ENCODE measurements around the gene GRK5. TPM values are rescaled to one million over a fixed set of nuclear protein-coding genes. Genes with fewer than 3 reads are reported as not detected.

GRK5 gene
- total RNA-seq, 1 experiment from 2014 or later = 29.0 TPM

DNA sequence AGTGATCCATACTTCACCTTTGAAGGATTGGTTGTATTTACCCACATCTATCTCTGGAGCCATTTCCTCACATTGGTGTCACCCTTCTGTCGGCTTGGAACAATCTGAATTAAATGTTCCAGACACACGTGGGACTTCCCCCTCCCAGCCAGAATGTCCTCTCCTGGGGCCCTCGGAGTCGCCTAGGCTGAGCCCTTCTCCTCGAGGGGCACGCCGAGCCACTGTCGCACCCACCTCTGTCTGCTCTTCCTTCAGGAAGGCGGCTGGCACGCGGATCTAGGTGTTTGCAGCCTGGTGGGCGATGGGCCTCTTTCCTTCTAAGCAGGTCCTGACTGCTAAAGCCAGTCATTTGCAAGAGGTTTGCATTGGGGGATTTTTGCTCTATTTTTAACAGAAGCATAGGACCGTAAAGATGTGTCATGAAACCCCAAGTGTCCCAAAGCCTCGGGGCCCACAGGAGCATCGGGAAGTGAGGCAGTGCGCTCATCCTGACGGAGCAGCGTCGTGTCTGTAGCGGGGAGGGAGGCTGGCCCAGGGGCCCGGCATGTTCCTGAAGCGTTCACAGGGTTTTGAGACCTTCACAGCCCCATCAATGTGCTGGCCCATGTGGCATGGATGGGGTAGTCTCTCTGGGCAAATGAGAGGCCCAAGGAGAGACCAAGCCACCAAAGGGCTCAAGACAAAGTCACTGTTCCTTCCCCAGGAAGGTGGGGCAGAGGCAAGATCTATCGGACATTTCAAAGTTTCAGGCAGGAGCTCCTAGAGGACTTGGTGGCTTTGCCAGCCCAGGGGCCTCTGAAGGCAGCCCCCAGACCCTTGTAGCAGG, 248.5 kb downstream of the GRK5 start:
- ChIA-PET POLR2A (no interaction called here), CTCF (no interaction called here)
- DNase-seq (ENCODE audit: low read depth, low spot score) (no peak), ATAC-seq (no peak)
- no peaks in the 10 kb centered on the region for H3K9me3 ChIP-seq (ENCODE audit: control insufficient read depth, insufficient read depth, low read depth, low read length)
- TF ChIP-seq TCF7L2 (IDR thresholded peaks at IDR 0.05; ENCODE audit: low read depth, low read length) = no peak
- no peak for TF ChIP-seq POLR2AphosphoS5 (IDR thresholded peaks at IDR 0.05; ENCODE audit: low read depth, low read length)
- TF ChIP-seq SIN3A (IDR thresholded peaks at IDR 0.05; ENCODE audit: borderline replicate concordance, insufficient read depth, low read depth, low read length) = no peak
- TF ChIP-seq, protein P1, sequence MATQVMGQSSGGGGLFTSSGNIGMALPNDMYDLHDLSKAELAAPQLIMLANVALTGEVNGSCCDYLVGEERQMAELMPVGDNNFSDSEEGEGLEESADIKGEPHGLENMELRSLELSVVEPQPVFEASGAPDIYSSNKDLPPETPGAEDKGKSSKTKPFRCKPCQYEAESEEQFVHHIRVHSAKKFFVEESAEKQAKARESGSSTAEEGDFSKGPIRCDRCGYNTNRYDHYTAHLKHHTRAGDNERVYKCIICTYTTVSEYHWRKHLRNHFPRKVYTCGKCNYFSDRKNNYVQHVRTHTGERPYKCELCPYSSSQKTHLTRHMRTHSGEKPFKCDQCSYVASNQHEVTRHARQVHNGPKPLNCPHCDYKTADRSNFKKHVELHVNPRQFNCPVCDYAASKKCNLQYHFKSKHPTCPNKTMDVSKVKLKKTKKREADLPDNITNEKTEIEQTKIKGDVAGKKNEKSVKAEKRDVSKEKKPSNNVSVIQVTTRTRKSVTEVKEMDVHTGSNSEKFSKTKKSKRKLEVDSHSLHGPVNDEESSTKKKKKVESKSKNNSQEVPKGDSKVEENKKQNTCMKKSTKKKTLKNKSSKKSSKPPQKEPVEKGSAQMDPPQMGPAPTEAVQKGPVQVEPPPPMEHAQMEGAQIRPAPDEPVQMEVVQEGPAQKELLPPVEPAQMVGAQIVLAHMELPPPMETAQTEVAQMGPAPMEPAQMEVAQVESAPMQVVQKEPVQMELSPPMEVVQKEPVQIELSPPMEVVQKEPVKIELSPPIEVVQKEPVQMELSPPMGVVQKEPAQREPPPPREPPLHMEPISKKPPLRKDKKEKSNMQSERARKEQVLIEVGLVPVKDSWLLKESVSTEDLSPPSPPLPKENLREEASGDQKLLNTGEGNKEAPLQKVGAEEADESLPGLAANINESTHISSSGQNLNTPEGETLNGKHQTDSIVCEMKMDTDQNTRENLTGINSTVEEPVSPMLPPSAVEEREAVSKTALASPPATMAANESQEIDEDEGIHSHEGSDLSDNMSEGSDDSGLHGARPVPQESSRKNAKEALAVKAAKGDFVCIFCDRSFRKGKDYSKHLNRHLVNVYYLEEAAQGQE (IDR thresholded peaks at IDR 0.05; ENCODE audit: insufficient read depth in 1 of 2, low read depth in 2 of 2, low read length in 1 of 2) = no peak
- TF ChIP-seq, protein P2, sequence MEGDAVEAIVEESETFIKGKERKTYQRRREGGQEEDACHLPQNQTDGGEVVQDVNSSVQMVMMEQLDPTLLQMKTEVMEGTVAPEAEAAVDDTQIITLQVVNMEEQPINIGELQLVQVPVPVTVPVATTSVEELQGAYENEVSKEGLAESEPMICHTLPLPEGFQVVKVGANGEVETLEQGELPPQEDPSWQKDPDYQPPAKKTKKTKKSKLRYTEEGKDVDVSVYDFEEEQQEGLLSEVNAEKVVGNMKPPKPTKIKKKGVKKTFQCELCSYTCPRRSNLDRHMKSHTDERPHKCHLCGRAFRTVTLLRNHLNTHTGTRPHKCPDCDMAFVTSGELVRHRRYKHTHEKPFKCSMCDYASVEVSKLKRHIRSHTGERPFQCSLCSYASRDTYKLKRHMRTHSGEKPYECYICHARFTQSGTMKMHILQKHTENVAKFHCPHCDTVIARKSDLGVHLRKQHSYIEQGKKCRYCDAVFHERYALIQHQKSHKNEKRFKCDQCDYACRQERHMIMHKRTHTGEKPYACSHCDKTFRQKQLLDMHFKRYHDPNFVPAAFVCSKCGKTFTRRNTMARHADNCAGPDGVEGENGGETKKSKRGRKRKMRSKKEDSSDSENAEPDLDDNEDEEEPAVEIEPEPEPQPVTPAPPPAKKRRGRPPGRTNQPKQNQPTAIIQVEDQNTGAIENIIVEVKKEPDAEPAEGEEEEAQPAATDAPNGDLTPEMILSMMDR (IDR thresholded peaks at IDR 0.05) = no peak
- H3K4me3 ChIP-seq (ENCODE audit: low read depth in 2 of 2, low read length in 2 of 2) = no peak overlapping the region
- H3K36me3 ChIP-seq (ENCODE audit: control insufficient read depth, insufficient read depth, low read length) = no peaks in the 10 kb centered on the region
- H3K27ac ChIP-seq (ENCODE audit: low read length) = no peak overlapping the region
- intact Hi-C loops (cut with micrococcal nuclease; ENCODE audit: unreplicated experiment) (no loop called here), in situ Hi-C loops (cut with HindIII; ENCODE audit: low pct_unique_long_range_greater_than_20kb, low sequenced_read_pairs) (no loop called here)
- BruUV-seq (replicated peaks) = no TSS peak
- H3K27me3 ChIP-seq (ENCODE audit: control insufficient read depth, insufficient read depth, low read length) = no peaks in the 10 kb centered on the region
- no peaks in the 10 kb centered on the region; the same call in 1 of the 2 replicates for H3K4me1 ChIP-seq (ENCODE audit: control insufficient read depth, insufficient read depth, low read length)

DNA sequence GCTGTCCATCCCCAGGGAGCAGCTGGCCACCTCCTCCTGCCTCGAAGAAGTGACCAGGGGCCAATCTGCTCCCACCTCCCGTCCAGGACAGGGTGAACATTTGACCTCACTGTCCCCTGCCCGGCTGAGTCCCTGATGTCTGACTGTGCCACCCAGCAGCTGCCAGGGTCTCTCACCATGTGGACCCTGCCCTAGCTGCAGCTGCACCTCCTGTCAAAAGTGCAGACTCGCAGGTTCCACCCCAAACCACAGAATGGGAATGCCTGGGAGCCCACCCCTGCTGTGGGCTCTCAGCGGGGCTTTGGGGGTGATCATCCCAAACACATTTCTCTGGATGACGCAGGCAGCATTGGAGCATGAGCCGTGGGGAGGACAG, 249.1 kb downstream of the GRK5 start:
- TF ChIP-seq, protein P2 (IDR thresholded peaks at IDR 0.05) = no peak
- TF ChIP-seq TCF7L2 (IDR thresholded peaks at IDR 0.05; ENCODE audit: low read depth, low read length) (no peak), POLR2AphosphoS5 (IDR thresholded peaks at IDR 0.05; ENCODE audit: low read depth, low read length) (no peak), SIN3A (IDR thresholded peaks at IDR 0.05; ENCODE audit: borderline replicate concordance, insufficient read depth, low read depth, low read length) (no peak)
- TF ChIP-seq, protein P1 (IDR thresholded peaks at IDR 0.05; ENCODE audit: insufficient read depth in 1 of 2, low read depth in 2 of 2, low read length in 1 of 2) = no peak
- Histone ChIP-seq H3K9me3 (ENCODE audit: control insufficient read depth, insufficient read depth, low read depth, low read length) (no peaks in the 10 kb centered on the region), H3K36me3 (ENCODE audit: control insufficient read depth, insufficient read depth, low read length) (no peaks in the 10 kb centered on the region), H3K27ac (ENCODE audit: low read length) (no peak overlapping the region), H3K4me3 (ENCODE audit: low read depth in 2 of 2, low read length in 2 of 2) (no peak overlapping the region), H3K4me1 (ENCODE audit: control insufficient read depth, insufficient read depth, low read length) (peaks cover 3% of the 10 kb centered on the region; the same call in 1 of the 2 replicates), H3K27me3 (ENCODE audit: control insufficient read depth, insufficient read depth, low read length) (no peaks in the 10 kb centered on the region)
- intact Hi-C loops (cut with micrococcal nuclease; ENCODE audit: unreplicated experiment) = no loop called here
- in situ Hi-C loops (cut with HindIII; ENCODE audit: low pct_unique_long_range_greater_than_20kb, low sequenced_read_pairs) = no loop called here
- ATAC-seq = no peak
- BruUV-seq (replicated peaks) = no TSS peak
- no peak for DNase-seq (ENCODE audit: low read depth, low spot score)
- ChIA-PET CTCF (no interaction called here), POLR2A (no interaction called here)

Measured in Panc1 (cell line).